Muscle of arm (tissue), 14 donors: ENCODE measurements around the gene TEX13C. TPM values are rescaled to one million over a fixed set of nuclear protein-coding genes. Genes with fewer than 3 reads are reported as not detected.
"Not testable (repeated sequence)": the region's sequence is repeated elsewhere in the genome, so short reads cannot be mapped to it uniquely, and the experiment has no call there.

ENCODE experiments used
- DNase-seq: peaks from one replicate; pipeline ENCODE4 v3.0.0-alpha.2; 2013
- long read RNA-seq, 11 donors: transcript quantifications; one replicate each; lab custom pipeline, GENCODE V29; 2026
- polyA plus RNA-seq, 12 donors: library from polyadenylated mRNA; unstranded; fragments of 120-200 nt; gene quantifications; one replicate each; pipeline ENCODE4 v1.2.1, GENCODE V29; 2013; ENCODE audit not compliant: insufficient read length in 12 of 12

The TEX13C gene
- under 1 TPM in 1 of 12 donors, not detected in 11; 0.03 TPM for polyA plus RNA-seq
- long read RNA-seq, donor 1, result 0 reads
- long read RNA-seq, donor 2, result 0 reads
- long read RNA-seq, donor 3, result 0 reads
- long read RNA-seq, donor 4, full-length matches to known transcripts, result 1 of 1 reads
- long read RNA-seq, donor 4, partial matches to known transcripts, result 0 of 1 reads
- long read RNA-seq, donor 4, other reads (novel, unspliced or antisense), result 0 of 1 reads
- long read RNA-seq, donor 5, result 0 reads
- long read RNA-seq, donor 6, result 0 reads
- long read RNA-seq, donor 7, result 0 reads
- long read RNA-seq, donor 8, result 0 reads
- long read RNA-seq, donor 9, result 0 reads
- long read RNA-seq, donor 10, result 0 reads
- long read RNA-seq, donor 11, result 0 reads

- DNase-seq, result no peak
Measured at GRCh38 chrX:125319646-125320521, at the start of gene TEX13C. TEX13C (plus strand) TSS chrX:125319871; CDS start chrX:125320120, 249 bp downstream.

- DNase-seq, result no peak
Measured at GRCh38 chrX:125287282-125287681, 32.4 kb upstream of the TEX13C start.

- no peak for DNase-seq
Measured at GRCh38 chrX:125288343-125288742, 31.3 kb upstream of the TEX13C start.

GRCh38 chrX:125289209-125289608, 30.5 kb upstream of the TEX13C start:
- no peak for DNase-seq

GRCh38 chrX:125289920-125290319, 29.8 kb upstream of the TEX13C start:
- DNase-seq, result no peak

- DNase-seq, result no peak
Measured at GRCh38 chrX:125291124-125291523, 28.5 kb upstream of the TEX13C start.

- DNase-seq, result no peak
Measured at GRCh38 chrX:125293850-125294780, 25.6 kb upstream of the TEX13C start.

- DNase-seq, result no peak
Measured at GRCh38 chrX:125295337-125295736, 24.3 kb upstream of the TEX13C start.

GRCh38 chrX:125298871-125299270, 20.8 kb upstream of the TEX13C start:
- DNase-seq, result no peak

GRCh38 chrX:125306335-125306866, 13.3 kb upstream of the TEX13C start:
- DNase-seq, result no peak

- no peak for DNase-seq
Measured at GRCh38 chrX:125308653-125309052, 11.0 kb upstream of the TEX13C start.

GRCh38 chrX:125319166-125319565, 505 bp upstream of the TEX13C start:
- DNase-seq, result not testable (repeated sequence)

- DNase-seq, result no peak
Measured at GRCh38 chrX:125322431-125322830, 2.8 kb downstream of the TEX13C start.

- no peak for DNase-seq
Measured at GRCh38 chrX:125326599-125326998, 6.9 kb downstream of the TEX13C start.

GRCh38 chrX:125327891-125328290, 8.2 kb downstream of the TEX13C start:
- no peak for DNase-seq

GRCh38 chrX:125333583-125333982, 13.9 kb downstream of the TEX13C start:
- DNase-seq, result no peak

GRCh38 chrX:125340490-125340889, 20.8 kb downstream of the TEX13C start:
- no peak for DNase-seq

- no peak for DNase-seq
Measured at GRCh38 chrX:125374169-125374568, 54.5 kb downstream of the TEX13C start.
